ENCODE results near the gene SLC2A6. TPM values are rescaled to one million over a fixed set of nuclear protein-coding genes. Genes with fewer than 3 reads are reported as not detected.

Gene SLC2A6
- total RNA-seq, 2 experiments from 2014 or later, result 5.5 to 9.9 TPM

GRCh38 chr9:133495327-133496293 is 16.7 kb upstream of the SLC2A6 start:
- no peak for ATAC-seq
- CTCF ChIA-PET, result interaction anchor here (1.7 kb wide), 2 partner anchors 9 to 310 kb away, joined by 4 to 10 read pairs; no protein-coding TSS in a partner anchor

GRCh38 chr9:133494636-133495326 is 15.9 kb upstream of the SLC2A6 start:
- Mint-ChIP-seq H3K27ac (no peak overlapping the region), H3K4me1 (no peaks in the 10 kb centered on the region), H3K27me3 (no peaks in the 10 kb centered on the region), H3K36me3 (no peaks in the 10 kb centered on the region), H3K9me3 (ENCODE audit: low read depth) (no peaks in the 10 kb centered on the region), H3K4me3 (no peak overlapping the region)
- CTCF ChIA-PET, result interaction anchor here (1.7 kb wide), 1 partner anchor 9 kb away, joined by 10 read pairs; no protein-coding TSS in a partner anchor
- DNase-seq, result no peak
- no peak for ATAC-seq

More at GRCh38 chr9:133495327-133496293, 16.7 kb upstream of the SLC2A6 start:
- DNase-seq, result no peak
- H3K4me3 Mint-ChIP-seq, result no peak overlapping the region
- H3K27me3 Mint-ChIP-seq, result no peaks in the 10 kb centered on the region
- H3K9me3 Mint-ChIP-seq (ENCODE audit: low read depth), result no peaks in the 10 kb centered on the region
- H3K27ac Mint-ChIP-seq, result no peak overlapping the region
- no peaks in the 10 kb centered on the region for H3K36me3 Mint-ChIP-seq
- H3K4me1 Mint-ChIP-seq, result no peaks in the 10 kb centered on the region

- no peaks in the 10 kb centered on the region for H3K36me3 Mint-ChIP-seq
- no peak overlapping the region for H3K27ac Mint-ChIP-seq
- no peak for ATAC-seq
- H3K4me3 Mint-ChIP-seq, result no peak overlapping the region
- peaks cover 5% of the 10 kb centered on the region for H3K27me3 Mint-ChIP-seq
- DNase-seq, result no peak
- no peaks in the 10 kb centered on the region for H3K4me1 Mint-ChIP-seq
- no peaks in the 10 kb centered on the region for H3K9me3 Mint-ChIP-seq (ENCODE audit: low read depth)
- CTCF ChIA-PET, result no interaction called here
Observed at GRCh38 chr9:133493845-133494540, 15.1 kb upstream of the SLC2A6 start.

GRCh38 chr9:133493428-133493827 is 14.5 kb upstream of the SLC2A6 start:
- Mint-ChIP-seq H3K27ac (no peak overlapping the region), H3K4me1 (no peaks in the 10 kb centered on the region), H3K4me3 (no peak overlapping the region), H3K27me3 (peaks cover 5% of the 10 kb centered on the region), H3K36me3 (no peaks in the 10 kb centered on the region), H3K9me3 (ENCODE audit: low read depth) (no peaks in the 10 kb centered on the region)
- CTCF ChIA-PET, result no interaction called here
- ATAC-seq, result no peak
- DNase-seq, result no peak

- Mint-ChIP-seq H3K9me3 (ENCODE audit: low read depth) (no peaks in the 10 kb centered on the region), H3K4me1 (no peaks in the 10 kb centered on the region), H3K27ac (no peak overlapping the region), H3K36me3 (no peaks in the 10 kb centered on the region), H3K4me3 (no peak overlapping the region), H3K27me3 (peaks cover 5% of the 10 kb centered on the region)
- CTCF ChIA-PET, result no interaction called here
- no peak for DNase-seq
- ATAC-seq, result no peak
Observed at GRCh38 chr9:133492061-133493021, 13.4 kb upstream of the SLC2A6 start.

GRCh38 chr9:133491656-133491925 is 12.7 kb upstream of the SLC2A6 start:
- no peak overlapping the region for H3K4me3 Mint-ChIP-seq
- ATAC-seq, result no peak
- H3K27me3 Mint-ChIP-seq, result peaks cover 5% of the 10 kb centered on the region
- no peak for DNase-seq
- H3K4me1 Mint-ChIP-seq, result no peaks in the 10 kb centered on the region
- H3K9me3 Mint-ChIP-seq (ENCODE audit: low read depth), result no peaks in the 10 kb centered on the region
- H3K36me3 Mint-ChIP-seq, result no peaks in the 10 kb centered on the region
- no peak overlapping the region for H3K27ac Mint-ChIP-seq
- CTCF ChIA-PET, result no interaction called here

GRCh38 chr9:133490865-133491655 is 12.2 kb upstream of the SLC2A6 start:
- no peak for ATAC-seq
- no peak overlapping the region for H3K27ac Mint-ChIP-seq
- H3K4me3 Mint-ChIP-seq, result no peak overlapping the region
- H3K4me1 Mint-ChIP-seq, result peaks cover 4% of the 10 kb centered on the region
- peaks cover 5% of the 10 kb centered on the region for H3K27me3 Mint-ChIP-seq
- CTCF ChIA-PET, result interaction anchor here (0.8 kb wide), 1 partner anchor 857 kb away, joined by 3 read pairs; no protein-coding TSS in a partner anchor
- H3K9me3 Mint-ChIP-seq (ENCODE audit: low read depth), result no peaks in the 10 kb centered on the region
- no peaks in the 10 kb centered on the region for H3K36me3 Mint-ChIP-seq
- DNase-seq, result no peak

GRCh38 chr9:133490201-133490681 is 11.3 kb upstream of the SLC2A6 start:
- no peaks in the 10 kb centered on the region for H3K36me3 Mint-ChIP-seq
- H3K4me3 Mint-ChIP-seq, result no peak overlapping the region
- ATAC-seq (no peak), DNase-seq (no peak)
- H3K27me3 Mint-ChIP-seq, result peaks cover 5% of the 10 kb centered on the region
- no peak overlapping the region for H3K27ac Mint-ChIP-seq
- no peaks in the 10 kb centered on the region for H3K9me3 Mint-ChIP-seq (ENCODE audit: low read depth)
- CTCF ChIA-PET, result interaction anchor here (0.8 to 4.8 kb wide), 2 partner anchors 303 to 858 kb away, joined by 3 to 52 read pairs; no protein-coding TSS in a partner anchor
- peaks cover 6% of the 10 kb centered on the region for H3K4me1 Mint-ChIP-seq

- H3K4me3 Mint-ChIP-seq, result no peak overlapping the region
- peaks cover 5% of the 10 kb centered on the region for H3K27me3 Mint-ChIP-seq
- peaks cover 6% of the 10 kb centered on the region for H3K4me1 Mint-ChIP-seq
- H3K9me3 Mint-ChIP-seq (ENCODE audit: low read depth), result no peaks in the 10 kb centered on the region
- DNase-seq (no peak), ATAC-seq (no peak)
- CTCF ChIA-PET, result interaction anchor here (1.1 to 4.8 kb wide), 3 partner anchors 85 to 303 kb away, joined by 3 to 52 read pairs (median 3); no protein-coding TSS in a partner anchor
- no peaks in the 10 kb centered on the region for H3K36me3 Mint-ChIP-seq
- no peak overlapping the region for H3K27ac Mint-ChIP-seq
Observed at GRCh38 chr9:133489253-133490190, 10.6 kb upstream of the SLC2A6 start.

- CTCF ChIA-PET, result interaction anchor here (0.9 to 4.8 kb wide), 5 partner anchors 84 to 458 kb away, joined by 3 to 52 read pairs (median 3); no protein-coding TSS in a partner anchor
- H3K9me3 Mint-ChIP-seq (ENCODE audit: low read depth), result no peaks in the 10 kb centered on the region
- H3K4me1 Mint-ChIP-seq, result peaks cover 6% of the 10 kb centered on the region
- no peaks in the 10 kb centered on the region for H3K36me3 Mint-ChIP-seq
- no peak overlapping the region for H3K4me3 Mint-ChIP-seq
- H3K27me3 Mint-ChIP-seq, result peaks cover 5% of the 10 kb centered on the region
- no peak for DNase-seq
- ATAC-seq, result no peak
- H3K27ac Mint-ChIP-seq, result no peak overlapping the region
Observed at GRCh38 chr9:133488686-133489252, 9.9 kb upstream of the SLC2A6 start.

GRCh38 chr9:133487331-133487725 is 8.4 kb upstream of the SLC2A6 start:
- Mint-ChIP-seq H3K4me1 (peaks cover 6% of the 10 kb centered on the region), H3K36me3 (no peaks in the 10 kb centered on the region), H3K4me3 (no peak overlapping the region), H3K9me3 (ENCODE audit: low read depth) (no peaks in the 10 kb centered on the region), H3K27ac (no peak overlapping the region), H3K27me3 (peaks cover 5% of the 10 kb centered on the region)
- ATAC-seq (no peak), DNase-seq (no peak)
- CTCF ChIA-PET, result interaction anchor here (1.1 to 4.8 kb wide), 11 partner anchors 9 to 306 kb away, joined by 3 to 52 read pairs (median 6); partner anchors contain the start of genes CACFD1, REXO4 and STKLD1

Measured in activated CD8-positive, alpha-beta memory T cell treated with anti-CD3 and anti-CD28 coated beads, Interleukin-2, amount 10 ng/mL, durations not matched to agents 7 days and 5 days (primary cell).